Right lobe of liver (tissue), 6 donors: ENCODE measurements around the gene PDLIM5. TPM values are rescaled to one million over a fixed set of nuclear protein-coding genes. Genes with fewer than 3 reads are reported as not detected.

Experiments used
- ATAC-seq, 4 donors: fragments of 200-7000 bp; cut with Tn5 transposase; one replicate each; pipeline ENCODE4 v1.9.1; 2020; ENCODE audit warnings: mild to moderate bottlenecking in 4 of 4, moderate library complexity in 4 of 4
- DNase-seq, 3 donors: peaks; one replicate each; pipeline ENCODE4 v3.0.0-alpha.2; 2020
- H3K27ac ChIP-seq, 3 donors: fragments of 200-600 bp; one replicate each; pipeline ENCODE4 v1.8.0; 2022
- H3K27me3 ChIP-seq, 2 donors: fragments of 200-600 bp; one replicate each; pipeline ENCODE4 v1.8.0; 2022
- H3K36me3 ChIP-seq, 4 donors: fragments of 200-600 bp; sonication (generic) in 1 of 4; one replicate each; pipeline versions ENCODE4 v1.5.1 to v1.8.0; 2017 to 2022; ENCODE audit warnings: control low read depth in 1 of 4
- H3K4me1 ChIP-seq, 4 donors: fragments of 200-600 bp; sonication (generic) in 1 of 4; one replicate each; pipeline versions ENCODE4 v1.5.1 to v1.8.0; 2017 to 2022; ENCODE audit warnings: control low read depth in 1 of 4
- H3K4me3 ChIP-seq, 3 donors: fragments of 200-600 bp; one replicate each; pipeline ENCODE4 v1.8.0; 2022
- H3K9me3 ChIP-seq, 4 donors: fragments of 200-600 bp; sonication (generic) in 1 of 4; one replicate each; pipeline versions ENCODE4 v1.5.1 to v1.8.0; 2017 to 2022; ENCODE audit warnings: control low read depth in 1 of 4
- POLR2A ChIP-seq: fragments of 450-650 bp; IDR thresholded peaks from one replicate; pipeline ENCODE4 v1.6.1; 2017; ENCODE audit warnings: antibody characterized with exemption, mild to moderate bottlenecking
- WGBS: methylation state at CpG from one replicate; pipeline ENCODE4 v1.1.6; 2018; ENCODE audit warnings: low coverage, low lambda C conversion rate; ENCODE audit not compliant: insufficient coverage; ENCODE audit errors: missing lambda C conversion rate; 5-methylcytosine and 5-hydroxymethylcytosine counted together
- intact Hi-C, 2 donors: fragments of 100-400 bp; cut with DNase I; formaldehyde crosslinking; loops; one replicate each; pipeline versions ENCODE4 v1.11.2 to v1.14.1; 2022
- total RNA-seq, 6 experiments: library from RNA; depleted of rRNA in 2 of 6; stranded (reverse); fragments of >200 nt in 2 of 6; fragmentation: NEBNext Ultra II Directional in 3 of 6; extraction: Animal tissue kit (Norgen Biotek cat#: 25700) in 3 of 6; gene quantifications; one replicate each; pipeline versions ENCODE4 v1.1.0 to v1.2.4, GENCODE V29; 2016 to 2023
- TF ChIP-seq, protein P1 (sequence below), 4 donors: fragments of 200-600 bp in 3 of 4; fragments of 450-650 bp in 1 of 4; IDR thresholded peaks; one replicate each; pipeline versions ENCODE4 v1.5.1 to v1.8.0; 2016 to 2022; ENCODE audit warnings: antibody characterized with exemption in 4 of 4, mild to moderate bottlenecking in 2 of 4
- donor health status: DM: no; HTN: yes; CAD: no.
- donor health status: DM: no; HTN: no; CAD: no.
- donor health status: DM: no; HTN: no; CAD: no.
- donor health status: DM: no; HTN: yes; CAD: no.
- donor health status: DM: no; HTN: yes; CAD: no.

The PDLIM5 gene
- total RNA-seq, 6 experiments from 2014 or later = 71.9 to 135 (median 101) TPM

GRCh38 chr4:94507281-94507680 lies 55.5 kb downstream of the PDLIM5 start:
- 81% methylated on average over 2 of the region's 2 CpGs for WGBS
- Histone ChIP-seq H3K36me3 (no peaks in the 10 kb centered on the region), H3K4me3 (no peak overlapping the region), H3K27ac (peak overlapping the region in 2 of 3 donors; percentile 42 to 61), H3K9me3 (no peaks in the 10 kb centered on the region), H3K4me1 (peaks cover 0 to 44% (median 14%) of the 10 kb centered on the region in 4 donors), H3K27me3 (no peaks in the 10 kb centered on the region)
- peak in 1 of 4 donors; percentile 2 for ATAC-seq
- TF ChIP-seq, protein P1, sequence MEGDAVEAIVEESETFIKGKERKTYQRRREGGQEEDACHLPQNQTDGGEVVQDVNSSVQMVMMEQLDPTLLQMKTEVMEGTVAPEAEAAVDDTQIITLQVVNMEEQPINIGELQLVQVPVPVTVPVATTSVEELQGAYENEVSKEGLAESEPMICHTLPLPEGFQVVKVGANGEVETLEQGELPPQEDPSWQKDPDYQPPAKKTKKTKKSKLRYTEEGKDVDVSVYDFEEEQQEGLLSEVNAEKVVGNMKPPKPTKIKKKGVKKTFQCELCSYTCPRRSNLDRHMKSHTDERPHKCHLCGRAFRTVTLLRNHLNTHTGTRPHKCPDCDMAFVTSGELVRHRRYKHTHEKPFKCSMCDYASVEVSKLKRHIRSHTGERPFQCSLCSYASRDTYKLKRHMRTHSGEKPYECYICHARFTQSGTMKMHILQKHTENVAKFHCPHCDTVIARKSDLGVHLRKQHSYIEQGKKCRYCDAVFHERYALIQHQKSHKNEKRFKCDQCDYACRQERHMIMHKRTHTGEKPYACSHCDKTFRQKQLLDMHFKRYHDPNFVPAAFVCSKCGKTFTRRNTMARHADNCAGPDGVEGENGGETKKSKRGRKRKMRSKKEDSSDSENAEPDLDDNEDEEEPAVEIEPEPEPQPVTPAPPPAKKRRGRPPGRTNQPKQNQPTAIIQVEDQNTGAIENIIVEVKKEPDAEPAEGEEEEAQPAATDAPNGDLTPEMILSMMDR (IDR thresholded peaks at IDR 0.05) = no peak
- no peak for TF ChIP-seq POLR2A
- DNase-seq = no peak
- intact Hi-C loops = loop anchor here in 1 of 2 donors (10.0 kb wide), 1 partner anchor 58 kb away; no protein-coding TSS in a partner anchor

DNA sequence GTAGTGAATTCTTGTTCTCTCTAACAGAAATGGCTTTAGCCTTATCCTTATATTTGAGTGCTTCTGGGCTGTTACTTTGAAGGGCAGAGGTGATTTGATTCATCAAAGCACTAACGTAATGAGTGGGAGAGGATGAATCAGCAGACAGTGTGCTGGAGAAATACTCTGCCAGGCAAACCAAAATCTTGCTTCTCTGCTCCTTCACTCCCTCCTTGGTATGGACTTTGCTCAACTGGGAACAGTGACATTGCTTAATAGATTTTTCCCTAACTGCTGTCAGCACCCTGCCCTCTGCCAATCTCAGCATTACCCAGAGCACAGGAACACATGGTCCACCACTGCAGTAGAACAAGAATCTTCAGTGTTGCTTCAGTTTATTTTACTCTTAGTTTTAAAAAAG lies 56.0 kb downstream of the PDLIM5 start:
- WGBS = 0% methylated on average over 1 of the region's 1 CpG
- no peak for TF ChIP-seq POLR2A
- TF ChIP-seq, protein P1 (IDR thresholded peaks at IDR 0.05) = no peak
- no peaks in the 10 kb centered on the region for H3K27me3 ChIP-seq
- no peaks in the 10 kb centered on the region for H3K36me3 ChIP-seq
- H3K4me1 ChIP-seq = peaks cover 0 to 44% (median 14%) of the 10 kb centered on the region in 4 donors
- ATAC-seq (peak; percentile 90 to 98 (median 96)), DNase-seq (peak in 1 of 3 donors; percentile 72)
- no peaks in the 10 kb centered on the region for H3K9me3 ChIP-seq
- intact Hi-C loops = loop anchor here in 1 of 2 donors (10.0 kb wide), 1 partner anchor 57 kb away; no protein-coding TSS in a partner anchor
- H3K4me3 ChIP-seq = no peak overlapping the region
- peak overlapping the region in 2 of 3 donors; percentile 42 to 61 for H3K27ac ChIP-seq

GRCh38 chr4:94508296-94508695 lies 56.6 kb downstream of the PDLIM5 start:
- Histone ChIP-seq H3K36me3 (no peaks in the 10 kb centered on the region), H3K4me1 (peaks cover 0 to 44% (median 14%) of the 10 kb centered on the region in 4 donors), H3K9me3 (no peaks in the 10 kb centered on the region), H3K27ac (peak overlapping the region; percentile 28 to 61 (median 42)), H3K4me3 (no peak overlapping the region), H3K27me3 (no peaks in the 10 kb centered on the region)
- DNase-seq (no peak), ATAC-seq (no peak)
- intact Hi-C loops = loop anchor here in 1 of 2 donors (10.0 kb wide), 1 partner anchor 57 kb away; no protein-coding TSS in a partner anchor
- WGBS = 44% methylated on average over 1 of the region's 1 CpG
- TF ChIP-seq, protein P1 (IDR thresholded peaks at IDR 0.05) = no peak
- no peak for TF ChIP-seq POLR2A

DNA sequence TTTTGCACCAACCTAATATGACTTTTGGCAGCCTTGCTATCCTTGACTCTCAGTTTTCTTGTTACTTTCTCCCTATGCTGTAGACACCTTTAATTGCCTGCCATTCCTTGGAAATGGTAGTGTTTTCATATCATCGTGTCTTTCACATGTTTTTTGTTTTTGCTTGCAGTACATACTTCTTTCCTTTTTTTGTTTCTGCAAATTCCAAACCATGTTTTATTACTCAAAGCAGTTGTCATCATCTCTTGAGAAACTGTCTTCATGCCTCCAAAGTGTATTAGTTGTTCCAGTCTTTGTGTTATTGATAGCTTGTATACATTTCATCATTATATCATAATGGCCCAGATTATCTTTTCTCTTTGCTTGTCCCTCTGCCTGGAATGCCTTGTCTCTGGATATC lies 57.1 kb downstream of the PDLIM5 start:
- no peaks in the 10 kb centered on the region for H3K9me3 ChIP-seq
- peak overlapping the region in 1 of 3 donors; percentile 61 for H3K27ac ChIP-seq
- H3K4me1 ChIP-seq = peaks cover 0 to 49% (median 14%) of the 10 kb centered on the region in 4 donors
- no peaks in the 10 kb centered on the region for H3K27me3 ChIP-seq
- 38% methylated on average over 1 of the region's 1 CpG for WGBS
- no peak overlapping the region for H3K4me3 ChIP-seq
- TF ChIP-seq, protein P1 (IDR thresholded peaks at IDR 0.05) = no peak
- TF ChIP-seq POLR2A = no peak
- no peak for ATAC-seq
- intact Hi-C loops = loop anchor here in 1 of 2 donors (10.0 kb wide), 1 partner anchor 56 kb away; no protein-coding TSS in a partner anchor
- no peak for DNase-seq
- no peaks in the 10 kb centered on the region for H3K36me3 ChIP-seq
